GM19372 (cell line): ENCODE measurements around the gene BTAF1.
"Not testable (repeated sequence)": the region's sequence is repeated elsewhere in the genome, so short reads cannot be mapped to it uniquely, and the experiment has no call there.

Experiments
- ATAC-seq: cut with Tn5 transposase; IDR thresholded peaks from one replicate; pipeline ENCODE4 v1.9.1; 2021; ENCODE audit warnings: mild to moderate bottlenecking, low read depth, moderate library complexity; ENCODE audit not compliant: unreplicated experiment

BTAF1 gene

DNA sequence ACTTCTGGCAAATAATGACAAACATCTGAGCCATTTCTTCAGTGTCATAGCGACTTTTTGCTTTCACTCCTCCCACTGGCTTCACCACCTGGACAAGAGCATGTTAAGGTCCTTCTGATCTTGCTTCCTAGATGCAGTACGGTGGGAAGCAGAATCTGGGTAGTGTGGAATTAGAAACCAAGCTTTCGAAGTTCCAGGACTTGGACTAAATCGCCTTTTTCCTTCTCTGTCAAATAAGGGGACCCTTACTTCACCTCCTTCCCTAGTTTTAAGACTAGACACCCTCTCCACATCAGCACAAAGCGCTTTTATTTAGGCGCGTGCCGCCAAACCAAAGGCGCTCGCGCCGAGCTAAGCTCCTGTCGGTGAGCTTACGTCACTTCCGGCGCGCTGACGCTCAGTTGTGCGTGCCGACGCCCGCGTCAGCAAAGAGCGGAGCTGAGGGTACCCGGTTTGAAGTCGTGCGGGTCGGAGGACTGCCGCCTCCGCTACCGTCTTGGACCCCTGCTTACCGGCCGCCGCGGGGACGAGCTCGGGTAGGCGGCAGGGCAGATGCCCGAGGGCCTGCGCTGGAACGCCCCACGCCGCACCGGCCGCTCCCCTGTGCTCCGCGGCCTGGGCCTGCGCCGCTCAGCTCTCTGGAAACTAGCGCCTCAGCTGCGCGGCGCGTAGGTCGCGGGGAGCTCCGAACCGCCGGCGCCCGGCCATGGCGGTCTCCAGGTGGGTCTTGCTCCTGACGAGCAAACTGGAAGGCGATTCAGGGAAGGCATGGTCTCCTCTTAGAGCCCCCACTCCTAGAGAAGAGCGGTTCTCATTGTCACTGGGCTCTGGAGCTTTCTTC, at the start of gene BTAF1:
Gene BTAF1, plus strand, starts transcription at position 400 of the 841 bp plus-strand sequence. Its CDS starts 307 bp downstream, at position 707.
- ATAC-seq = peak; percentile 98

DNA sequence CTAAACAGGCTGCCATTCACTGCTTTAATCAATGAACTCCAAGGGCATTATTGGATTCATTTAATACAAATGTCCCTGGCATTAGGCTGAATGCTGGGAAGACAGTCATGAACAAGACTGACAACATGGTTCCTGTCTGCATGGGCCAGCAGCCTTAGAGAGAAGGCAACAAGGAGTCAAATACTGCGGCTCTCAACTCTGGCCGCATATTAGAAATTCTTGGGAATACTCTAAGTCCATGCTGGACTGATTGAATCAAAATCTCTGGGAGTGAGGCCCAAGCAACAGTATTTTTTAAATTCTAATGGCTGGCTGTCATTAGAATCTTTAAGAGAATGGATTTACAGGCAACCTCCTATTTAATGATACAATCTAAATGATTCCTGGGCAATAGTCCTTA, 48.4 kb upstream of the BTAF1 start:
- no peak for ATAC-seq

- ATAC-seq = no peak
These were observed 47.8 kb upstream of the BTAF1 start for GRCh38 chr10:91875779-91876178.

DNA sequence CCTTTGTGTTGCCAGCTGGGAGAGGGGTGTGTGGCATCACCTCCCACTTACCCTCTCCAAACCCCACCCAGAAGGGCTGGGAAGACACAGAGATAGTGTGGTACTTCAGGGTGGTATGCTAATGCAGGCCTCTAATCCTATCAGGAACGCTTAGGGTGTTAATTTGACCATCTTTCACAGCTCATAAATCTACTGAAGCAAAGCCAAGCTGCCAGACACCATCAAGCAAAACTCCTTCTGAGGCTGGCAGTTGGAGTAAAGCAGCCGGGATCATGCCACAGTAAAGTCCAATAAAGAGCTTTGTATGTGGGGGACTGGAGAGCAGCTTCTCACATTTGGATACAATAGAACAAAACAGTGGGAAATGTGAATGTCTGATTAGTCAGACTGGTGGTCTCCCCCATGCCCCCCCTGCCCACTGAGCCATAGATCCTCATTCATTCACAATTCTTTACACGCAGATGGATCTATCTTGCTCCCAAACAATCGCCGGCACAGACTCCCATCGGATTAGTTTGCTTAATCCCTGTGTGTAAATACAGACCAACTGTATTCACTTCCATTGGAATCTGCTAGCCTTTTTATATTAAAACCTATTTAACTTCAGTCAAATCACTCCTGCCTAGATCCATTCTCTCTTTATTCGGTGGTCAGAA, 43.9 kb upstream of the BTAF1 start:
- no peak for ATAC-seq

- ATAC-seq = no peak
These were observed 43.3 kb upstream of the BTAF1 start for GRCh38 chr10:91880310-91880709.

- ATAC-seq = no peak
These were observed 39.8 kb upstream of the BTAF1 start for GRCh38 chr10:91883549-91884444.

GRCh38 chr10:91884536-91884935, 39.0 kb upstream of the BTAF1 start:
- ATAC-seq = no peak

DNA sequence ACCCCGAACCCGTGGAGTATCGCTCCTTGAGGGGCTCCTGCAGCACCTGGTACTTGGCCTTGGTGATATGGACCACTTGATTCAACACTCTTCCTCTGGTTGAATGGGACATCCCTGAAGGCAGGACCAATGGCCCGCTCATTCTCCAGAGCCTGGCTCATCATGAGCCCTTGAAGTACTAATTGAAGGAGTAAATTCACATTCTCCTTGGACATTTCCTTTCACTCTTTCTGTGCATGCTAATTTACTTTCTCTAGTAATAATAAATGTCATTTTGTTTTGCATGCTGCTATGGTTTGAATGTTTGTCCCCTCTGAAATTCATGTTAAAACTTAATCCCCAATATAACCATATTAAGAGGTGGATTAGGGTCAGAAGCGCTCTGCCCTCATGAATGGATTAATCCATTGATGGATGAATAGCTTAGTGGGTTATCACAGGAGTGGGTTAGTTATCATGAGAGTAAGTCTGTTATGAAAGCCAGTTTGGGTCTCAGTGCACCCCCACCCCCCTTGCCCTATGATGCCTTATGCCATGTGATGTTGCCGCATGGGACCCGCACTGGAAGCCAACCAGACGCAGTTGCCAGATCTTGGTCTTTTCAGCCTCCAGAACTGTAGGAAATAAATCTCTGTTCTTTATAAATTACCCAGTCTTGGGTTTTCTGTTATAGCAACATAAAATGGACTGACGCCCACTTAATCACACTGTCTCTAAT, 38.0 kb upstream of the BTAF1 start:
- ATAC-seq = no peak

DNA sequence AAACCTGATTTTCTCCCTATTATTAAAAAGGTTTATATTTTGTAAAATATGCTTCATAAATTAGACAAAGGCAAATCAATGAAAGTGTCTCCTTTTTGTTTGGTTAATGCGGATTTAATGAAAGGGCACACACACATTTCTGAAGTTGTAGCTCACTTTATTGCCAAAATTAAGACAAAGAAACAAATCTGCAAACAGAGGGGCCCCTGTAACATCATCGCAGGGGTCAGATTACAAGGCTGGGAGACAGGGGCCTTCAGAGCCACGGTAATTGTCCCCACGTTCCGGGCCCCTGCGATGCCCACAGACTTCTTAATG, 36.7 kb upstream of the BTAF1 start:
- no peak for ATAC-seq

GRCh38 chr10:91887272-91888076, 36.1 kb upstream of the BTAF1 start:
- no peak for ATAC-seq

GRCh38 chr10:91891125-91892001, 32.2 kb upstream of the BTAF1 start:
- no peak for ATAC-seq

GRCh38 chr10:91893051-91893450, 30.5 kb upstream of the BTAF1 start:
- ATAC-seq = no peak

DNA sequence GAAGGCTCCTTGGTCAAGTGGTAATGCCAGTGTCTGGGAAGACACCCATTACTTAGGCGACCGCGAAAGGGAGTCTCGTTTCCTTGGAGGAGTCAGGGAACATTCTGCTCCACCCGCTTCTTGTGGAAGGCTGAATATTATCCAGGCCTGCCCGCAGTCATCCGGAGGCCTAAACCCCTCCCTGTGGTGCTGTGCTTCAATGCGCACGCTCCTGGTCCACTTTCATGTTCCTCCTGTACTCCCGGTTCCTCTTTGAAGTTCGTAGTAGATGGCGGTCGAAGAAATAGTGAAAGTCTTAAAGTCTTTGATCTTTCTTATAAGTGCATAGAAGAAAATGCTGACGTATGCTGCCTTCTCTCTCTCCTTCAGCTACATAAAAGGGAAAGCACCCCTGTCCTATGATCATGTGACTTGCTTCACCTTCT, 29.3 kb upstream of the BTAF1 start:
- not testable (repeated sequence) for ATAC-seq

- ATAC-seq = no peak
These were observed 27.3 kb upstream of the BTAF1 start for GRCh38 chr10:91896212-91896756.

- ATAC-seq = no peak
These were observed 26.1 kb upstream of the BTAF1 start for GRCh38 chr10:91897421-91897820.

GRCh38 chr10:91901784-91902677, 21.5 kb upstream of the BTAF1 start:
- no peak for ATAC-seq

DNA sequence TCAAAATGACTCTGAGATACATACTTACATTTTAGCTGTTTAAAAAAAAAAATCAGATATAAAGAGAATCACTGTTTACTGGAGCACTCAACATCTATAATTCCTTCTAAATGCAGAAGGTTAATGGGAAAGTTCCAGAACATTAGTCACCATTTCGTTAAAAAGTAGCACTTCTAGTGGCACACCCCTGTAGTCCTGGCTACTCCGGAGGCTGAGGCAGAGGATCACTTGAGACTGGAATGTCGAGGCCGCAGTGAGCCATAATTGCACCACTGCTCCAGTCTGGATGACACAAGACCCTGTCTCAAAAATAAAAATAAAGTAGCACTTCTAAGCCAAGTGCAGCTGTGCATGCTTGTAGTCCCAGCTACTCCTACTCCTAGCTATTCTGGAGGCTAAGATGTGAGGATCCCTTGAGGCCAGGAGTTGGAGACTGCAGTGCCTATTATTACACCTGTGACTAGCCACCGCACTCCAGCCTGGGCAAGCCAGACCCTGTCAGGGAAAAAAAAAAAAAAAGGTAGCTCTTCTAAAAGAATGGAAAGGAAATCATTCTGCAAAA, 16.5 kb upstream of the BTAF1 start:
- no peak for ATAC-seq
